ENCODE results near the gene GOLGA6L2.
A peak's percentile ranks its signal among the peaks of the same experiment; 100 is the strongest.
"Not testable (repeated sequence)": the region's sequence is repeated elsewhere in the genome, so short reads cannot be mapped to it uniquely, and the experiment has no call there.

Gene GOLGA6L2

GRCh38 chr15:23447107-23447500 lies at the start of gene GOLGA6L2:
Gene GOLGA6L2, minus strand, starts transcription at chr15:23447243. Its CDS starts 62 bp downstream, at chr15:23447181.
- DNase-seq: no peak

- DNase-seq: no peak
These were observed 37.8 kb upstream of the GOLGA6L2 start for GRCh38 chr15:23484870-23485269.

GRCh38 chr15:23483821-23484299 lies 36.8 kb upstream of the GOLGA6L2 start:
- DNase-seq: peak; percentile 28

- DNase-seq: no peak
These were observed 35.9 kb upstream of the GOLGA6L2 start for GRCh38 chr15:23482764-23483489.

GRCh38 chr15:23482228-23482627 lies 35.2 kb upstream of the GOLGA6L2 start:
- DNase-seq: no peak

GRCh38 chr15:23477920-23478319 lies 30.9 kb upstream of the GOLGA6L2 start:
- DNase-seq: no peak

- no peak for DNase-seq
These were observed 25.6 kb upstream of the GOLGA6L2 start for GRCh38 chr15:23472678-23473077.

- no peak for DNase-seq
These were observed 25.0 kb upstream of the GOLGA6L2 start for GRCh38 chr15:23472033-23472432.

GRCh38 chr15:23467110-23467600 lies 20.1 kb upstream of the GOLGA6L2 start:
- DNase-seq: peak; percentile 12

GRCh38 chr15:23457890-23458289 lies 10.8 kb upstream of the GOLGA6L2 start:
- no peak for DNase-seq

- no peak for DNase-seq
These were observed 582 bp downstream of the GOLGA6L2 start for GRCh38 chr15:23446215-23447106.

GRCh38 chr15:23444269-23444668 lies 2.8 kb downstream of the GOLGA6L2 start:
- DNase-seq: no peak

- no peak for DNase-seq
These were observed 5.8 kb downstream of the GOLGA6L2 start for GRCh38 chr15:23441204-23441603.

- no peak for DNase-seq
These were observed 6.4 kb downstream of the GOLGA6L2 start for GRCh38 chr15:23440596-23440995.

GRCh38 chr15:23439513-23439912 lies 7.5 kb downstream of the GOLGA6L2 start:
- DNase-seq: peak; percentile 11

GRCh38 chr15:23438816-23439466 lies 8.1 kb downstream of the GOLGA6L2 start:
- no peak for DNase-seq

GRCh38 chr15:23437673-23438072 lies 9.4 kb downstream of the GOLGA6L2 start:
- DNase-seq: no peak

- no peak for DNase-seq
These were observed 9.9 kb downstream of the GOLGA6L2 start for GRCh38 chr15:23437146-23437545.

- DNase-seq: no peak
These were observed 10.6 kb downstream of the GOLGA6L2 start for GRCh38 chr15:23436421-23436820.

- not testable (repeated sequence) for DNase-seq
These were observed 12.3 kb downstream of the GOLGA6L2 start for GRCh38 chr15:23434699-23435098.

GRCh38 chr15:23425327-23425726 lies 21.7 kb downstream of the GOLGA6L2 start:
- not testable (repeated sequence) for DNase-seq

- no peak for DNase-seq
These were observed 22.7 kb downstream of the GOLGA6L2 start for GRCh38 chr15:23424111-23424904.
